K562 (cell line): ENCODE measurements around the gene HEG1. TPM values are rescaled to one million over a fixed set of nuclear protein-coding genes. Genes with fewer than 3 reads are reported as not detected.

Experiments
- ATAC-seq: fragments of 200-7000 bp; cut with Tn5 transposase; 3 replicates; pipeline ENCODE4 v1.9.1; 2020; ENCODE audit warnings: moderate library complexity
- BruUV-seq: library from RNA; stranded (reverse); fragments of 400-500 nt; replicated peaks from 2 replicates; lab custom pipeline; 2021; lab: Mats Ljungman, UMichigan
- CTCF ChIA-PET: fragments of 300-600 bp; formaldehyde crosslinking; extraction: SDS; loops from one replicate; lab custom pipeline; 2021; ENCODE audit warnings: low intra/inter-chr PET ratio; lab: Yijun Ruan, JAX
- POLR2A ChIA-PET: fragments of 300-600, 350-650 bp; sonication (Branson Sonifier 250); formaldehyde crosslinking; extraction: SDS; loops from one replicate; lab custom pipeline; 2021; ENCODE audit warnings: antibody characterized with exemption, inconsistent platforms; lab: Yijun Ruan, JAX
- DNase-seq, 4 experiments: peaks; one replicate each; pipeline versions ENCODE4 v3.0.0 to v3.0.0-alpha.2; 2011 to 2018; ENCODE audit warnings: low spot score in 3 of 4, mixed read lengths in 3 of 4; ENCODE audit errors: extremely low read depth in 1 of 4
- FAIRE-seq: peaks from 2 replicates; lab custom pipeline; 2011; peaks lifted over from hg19 to GRCh38; lab: Jason Lieb, UNC
- H2AFZ ChIP-seq: 2 replicates; pipeline ENCODE4 v1.6.0; 2011; ENCODE audit warnings: low read depth, low read length, control low read depth, inconsistent platforms
- H3K27ac ChIP-seq: fragments of 200-600 bp; 3 replicates; pipeline ENCODE4 v1.8.0; 2011; ENCODE audit warnings: low read depth, mild to moderate bottlenecking, control low read depth, inconsistent platforms, low read length, moderate library complexity, mixed read lengths; ENCODE audit errors: extremely low read depth
- H3K27me3 ChIP-seq, 2 experiments: fragments of 300-600 bp in 1 of 2; 2 replicates in 1 of 2; 3 replicates in 1 of 2; pipeline versions ENCODE4 v1.6.0 to v1.8.0; 2011; ENCODE audit warnings: inconsistent platforms in 2 of 2, low read length in 2 of 2, mild to moderate bottlenecking in 1 of 2, mixed read lengths in 1 of 2, moderate library complexity in 1 of 2; ENCODE audit not compliant: control insufficient read depth in 2 of 2, insufficient read depth in 2 of 2
- H3K36me3 ChIP-seq: fragments of 300-600 bp; 3 replicates; pipeline ENCODE4 v1.8.0; 2011; ENCODE audit warnings: mild to moderate bottlenecking, low read length, inconsistent platforms; ENCODE audit not compliant: control insufficient read depth, insufficient read depth
- H3K4me1 ChIP-seq, 2 experiments: fragments of 200-600 bp in 1 of 2; replicated peaks in 1 of 2; 2 replicates in 1 of 2; 3 replicates in 1 of 2; pipeline versions ENCODE4 v1.5.1 to v1.8.0; 2011; ENCODE audit warnings: inconsistent platforms in 2 of 2, low read length in 2 of 2, mild to moderate bottlenecking in 1 of 2, mixed read lengths in 1 of 2, moderate library complexity in 1 of 2; ENCODE audit not compliant: control insufficient read depth in 2 of 2, insufficient read depth in 2 of 2
- H3K4me2 ChIP-seq: 2 replicates; pipeline ENCODE4 v1.6.1; 2011; ENCODE audit warnings: low read length, control low read depth, inconsistent platforms, mixed read lengths; ENCODE audit not compliant: insufficient read depth
- H3K4me3 ChIP-seq: fragments of 200-600 bp; sonication (generic), shearing (Covaris generic); 2 replicates; pipeline ENCODE4 v1.5.1; 2016; ENCODE audit warnings: control low read depth, inconsistent platforms
- H3K79me2 ChIP-seq: fragments of 200-600 bp; 3 replicates; pipeline ENCODE4 v1.8.0; 2011; ENCODE audit warnings: low read length, inconsistent platforms; ENCODE audit not compliant: control insufficient read depth, insufficient read depth
- H3K9ac ChIP-seq, 2 experiments: 2 replicates each; pipeline versions ENCODE4 v1.6.0 to v1.6.1; 2011; ENCODE audit warnings: low read depth in 2 of 2, low read length in 2 of 2, control low read depth in 1 of 2, inconsistent platforms in 1 of 2, mild to moderate bottlenecking in 1 of 2, mixed read lengths in 1 of 2; ENCODE audit not compliant: insufficient read depth in 1 of 2
- H3K9me1 ChIP-seq: one replicate; pipeline ENCODE4 v1.6.0; 2011; ENCODE audit warnings: inconsistent platforms, mild to moderate bottlenecking, low read length, moderate library complexity; ENCODE audit not compliant: control insufficient read depth, insufficient read depth
- H3K9me3 ChIP-seq: replicated peaks from 2 replicates; pipeline ENCODE4 v1.5.1; 2011; ENCODE audit warnings: low read depth, low read length, inconsistent platforms; ENCODE audit not compliant: control insufficient read depth, insufficient read depth
- H4K20me1 ChIP-seq: replicated peaks from 2 replicates; pipeline ENCODE4 v1.6.1; 2011; ENCODE audit warnings: low read length, inconsistent platforms, mixed read lengths; ENCODE audit not compliant: control insufficient read depth, insufficient read depth
- CXXC5 ChIP-seq: fragments of 250-450 bp; sonication (Bioruptor Pico); IDR thresholded peaks from 2 replicates; pipeline ENCODE4 v1.8.0; 2022; ENCODE audit warnings: inconsistent platforms, mild to moderate bottlenecking, moderate library complexity
- DACH1 ChIP-seq: fragments of 450-650 bp; IDR thresholded peaks from 2 replicates; pipeline ENCODE4 v1.6.1; 2018; ENCODE audit not compliant: partially characterized antibody
- ETV6 ChIP-seq, 3 experiments: fragments of 150-350 bp in 1 of 3; sonication (generic) in 1 of 3; formaldehyde crosslinking in 1 of 3; IDR thresholded peaks; 2 replicates each; pipeline versions ENCODE4 v1.6.1 to v1.8.0; 2014 to 2022; ENCODE audit warnings: borderline replicate concordance in 2 of 3, low read depth in 2 of 3, antibody characterized with exemption in 1 of 3, low read length in 1 of 3, mild to moderate bottlenecking in 1 of 3, missing genetic modification reagents in 1 of 3
- HIVEP1 ChIP-seq: fragments of 250-450 bp; sonication (Bioruptor Pico); IDR thresholded peaks from 2 replicates; pipeline ENCODE4 v1.4.0; 2020; ENCODE audit warnings: mild to moderate bottlenecking
- KDM2B ChIP-seq: fragments of 250-450 bp; sonication (Bioruptor Pico); IDR thresholded peaks from 2 replicates; pipeline ENCODE4 v1.8.0; 2021; ENCODE audit warnings: mild to moderate bottlenecking, moderate library complexity
- L3MBTL2 ChIP-seq: fragments of 450-650 bp; IDR thresholded peaks from 2 replicates; pipeline ENCODE4 v1.6.1; 2016; ENCODE audit warnings: mild to moderate bottlenecking, moderate library complexity
- MECOM ChIP-seq: fragments of 250-450 bp; sonication (Bioruptor Pico); IDR thresholded peaks from 2 replicates; pipeline ENCODE4 v1.8.0; 2022; ENCODE audit warnings: inconsistent platforms
- PCBP2 ChIP-seq: fragments of 200-400 bp; formaldehyde crosslinking; IDR thresholded peaks from 2 replicates; pipeline ENCODE4 v1.6.1; 2018; ENCODE audit warnings: low read length, low read depth, mild to moderate bottlenecking, moderate library complexity; ENCODE audit not compliant: poor library complexity, severe bottlenecking
- PHTF2 ChIP-seq: fragments of 250-450 bp; sonication (Bioruptor Pico); IDR thresholded peaks from 2 replicates; pipeline ENCODE4 v1.5.0; 2021; ENCODE audit warnings: mild to moderate bottlenecking
- ZNF175 ChIP-seq: fragments of 200-800 bp; sonication (Bioruptor generic); IDR thresholded peaks from 2 replicates; pipeline ENCODE4 v1.6.1; 2016; ENCODE audit warnings: low read depth, mild to moderate bottlenecking, missing genetic modification characterization, missing compliant biosample characterization
- ZNF778 ChIP-seq: fragments of 450-650 bp; formaldehyde crosslinking; IDR thresholded peaks from 2 replicates; pipeline ENCODE4 v1.4.0; 2020; ENCODE audit warnings: mild to moderate bottlenecking, moderate library complexity
- WGBS: fragments of 100-300 bp; shearing (Covaris generic); methylation state at CpG from one replicate; pipeline ENCODE4 v1.1.6; 2016; ENCODE audit warnings: low coverage, mixed read lengths; ENCODE audit not compliant: insufficient coverage; ENCODE audit errors: missing lambda C conversion rate; 5-methylcytosine and 5-hydroxymethylcytosine counted together
- in situ Hi-C: fragments of 300-500 bp; cut with MboI; formaldehyde crosslinking; loops from 4 replicates; pipeline ENCODE4 v1.15.0; 2018; ENCODE audit warnings: inconsistent platforms, mixed read lengths
- intact Hi-C: fragments of 100-400 bp; cut with micrococcal nuclease; formaldehyde crosslinking; loops from 2 replicates; pipeline ENCODE4 v1.14.2; 2022
- polyA plus RNA-seq, 8 experiments: library from polyadenylated mRNA; depleted of rRNA in 4 of 8; stranded (reverse) in 5 of 8; unstranded in 3 of 8; fragments of >200 nt; fragmentation: Nextera tagmentation in 2 of 8; fragmentation: Illumina TruSeq in 1 of 8; extraction: Ambion mirVana in 2 of 8; extraction: Trizol in 1 of 8; gene quantifications; 2 replicates each; pipeline versions ENCODE4 v1.2.1 to v1.2.3, GENCODE V29; 2011 to 2014; ENCODE audit warnings: inconsistent platforms in 1 of 8, missing spikeins in 1 of 8
- total RNA-seq, 7 experiments: library from RNA; depleted of rRNA in 6 of 7; stranded (reverse); fragments of >200 nt in 6 of 7; fragmentation: Illumina TruSeq in 2 of 7; extraction: Trizol in 2 of 7; gene quantifications; 2 replicates each; pipeline versions ENCODE4 v1.2.1 to v1.2.3, GENCODE V29; 2011 to 2021; ENCODE audit warnings: low replicate concordance in 1 of 7

Gene HEG1
- total and polyA plus RNA-seq, 9 of the 15 experiments (the other 6 are each of a cell fraction or from before 2014, with no cell fraction given) = 0.24 TPM; not detected in 8

- ATAC-seq (no peak), DNase-seq (no peak), FAIRE-seq (no peak)
- ChIA-PET CTCF (no interaction called here), POLR2A (interaction anchor here (0.6 kb wide), 1 partner anchor 511 kb away, joined by 4 read pairs; no protein-coding TSS in a partner anchor)
- Histone ChIP-seq H3K9ac (no peak overlapping the region), H3K36me3 (no peaks in the 10 kb centered on the region), H3K4me1 (no peaks in the 10 kb centered on the region), H3K27me3 (peaks cover 0 to 8% of the 10 kb centered on the region in 2 experiments; a peak in 3 of 5 replicates), H3K4me2 (no peak overlapping the region), H3K9me3 (no peaks in the 10 kb centered on the region), H2AFZ (no peak overlapping the region), H3K79me2 (no peaks in the 10 kb centered on the region), H4K20me1 (no peaks in the 10 kb centered on the region), H3K4me3 (no peak overlapping the region), H3K27ac (no peak overlapping the region), H3K9me1 (no peaks in the 10 kb centered on the region)
- no peak for TF ChIP-seq CXXC5 (CRISPR knock-in tag)
- no peak for TF ChIP-seq ZNF175 (CRISPR knock-in tag)
- TF ChIP-seq KDM2B (CRISPR knock-in tag) = no peak
- TF ChIP-seq MECOM (CRISPR knock-in tag) = no peak
- TF ChIP-seq ZNF778 (CRISPR knock-in tag) = no peak
- no peak for TF ChIP-seq HIVEP1
- TF ChIP-seq DACH1 = no peak
- TF ChIP-seq PCBP2 = no peak
- no peak for TF ChIP-seq PHTF2 (CRISPR knock-in tag)
- no peak for TF ChIP-seq L3MBTL2
- no peak for TF ChIP-seq ETV6 (IDR thresholded peaks at IDR 0.05; ENCODE audit: borderline replicate concordance in 1 of 2, low read depth in 2 of 2, low read length in 1 of 2)
- no peak for TF ChIP-seq ETV6 (CRISPR knock-in tag; IDR thresholded peaks at IDR 0.05; ENCODE audit: borderline replicate concordance)
- BruUV-seq = no TSS peak
- WGBS = 0% methylated on average over 5 of the region's 6 CpGs
- intact Hi-C loops = no loop called here
- in situ Hi-C loops = no loop called here
Observed at GRCh38 chr3:125078951-125079674, 23.3 kb upstream of the HEG1 start.
